Activated CD4-positive, alpha-beta T cell treated with anti-CD3 and anti-CD28 coated beads, Interleukin-2, Interleukin-4, amounts not matched to agents 100 ng/mL and 50 ng/mL, durations not matched to agents 16 hours and 8 hours (primary cell): ENCODE measurements around the gene SGSH.
"Not testable (repeated sequence)": the region's sequence is repeated elsewhere in the genome, so short reads cannot be mapped to it uniquely, and the experiment has no call there.

Experiments used
- DNase-seq: peaks from one replicate; pipeline ENCODE4 v3.0.0-alpha.2; 2020; ENCODE audit warnings: low spot score

Gene SGSH

DNA sequence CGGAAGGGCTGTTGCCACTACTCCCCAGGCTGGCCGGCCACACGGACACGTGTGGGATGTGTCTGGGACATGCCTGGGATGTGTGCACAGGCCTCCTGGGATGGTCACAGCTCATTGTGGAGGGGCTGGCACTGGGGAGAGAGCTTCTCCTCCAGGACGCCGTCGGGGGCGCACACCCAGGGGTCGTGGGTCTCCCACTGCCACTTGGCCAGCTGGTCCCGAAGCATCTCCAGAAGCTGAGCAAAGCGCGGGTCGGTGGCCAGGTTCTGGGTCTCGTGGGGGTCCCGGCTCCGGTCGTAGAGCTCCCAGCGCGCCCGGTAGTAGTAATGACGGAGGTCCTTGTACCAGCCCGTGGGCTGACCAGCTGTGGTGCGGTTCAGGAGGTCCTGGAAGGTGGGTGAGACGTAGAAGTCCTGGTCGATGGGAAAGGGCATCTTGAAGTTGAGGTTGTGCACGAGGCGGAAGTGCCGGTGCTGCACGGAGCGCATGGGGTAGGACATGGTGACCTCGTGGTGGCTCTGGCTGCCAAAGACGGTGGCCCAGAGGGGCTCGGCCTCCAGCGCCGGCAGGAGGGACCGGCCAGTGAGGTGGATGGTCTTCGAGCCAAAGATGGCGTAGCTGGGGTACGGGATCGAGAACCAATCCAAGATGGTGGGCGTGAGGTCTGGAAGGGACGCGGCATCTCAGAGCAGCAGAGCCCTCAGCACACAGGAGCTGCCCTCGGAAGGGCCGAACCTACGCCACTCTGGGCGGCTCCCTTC is 9.6 kb downstream of the SGSH start:
- DNase-seq, result no peak

DNA sequence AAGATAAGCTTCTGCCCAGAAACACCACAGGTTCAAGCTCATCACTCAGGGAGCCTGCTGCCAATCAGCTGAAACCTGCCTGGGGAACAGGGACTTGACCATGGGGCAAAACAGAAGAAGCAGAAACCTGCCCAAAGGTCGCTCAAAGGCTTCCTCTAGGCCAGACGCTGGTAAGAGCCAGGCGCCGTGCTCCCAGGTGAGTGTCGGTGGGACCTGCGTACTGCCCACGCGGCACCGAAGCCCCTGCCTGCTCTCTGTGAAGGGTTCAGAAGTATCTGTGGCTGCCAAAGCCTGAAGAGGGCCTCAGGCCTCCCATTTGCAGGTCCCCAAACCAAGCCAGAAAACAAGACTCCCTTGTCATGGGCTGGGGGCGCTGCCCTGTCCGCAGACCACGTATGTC is 10.4 kb downstream of the SGSH start:
- no peak for DNase-seq

DNA sequence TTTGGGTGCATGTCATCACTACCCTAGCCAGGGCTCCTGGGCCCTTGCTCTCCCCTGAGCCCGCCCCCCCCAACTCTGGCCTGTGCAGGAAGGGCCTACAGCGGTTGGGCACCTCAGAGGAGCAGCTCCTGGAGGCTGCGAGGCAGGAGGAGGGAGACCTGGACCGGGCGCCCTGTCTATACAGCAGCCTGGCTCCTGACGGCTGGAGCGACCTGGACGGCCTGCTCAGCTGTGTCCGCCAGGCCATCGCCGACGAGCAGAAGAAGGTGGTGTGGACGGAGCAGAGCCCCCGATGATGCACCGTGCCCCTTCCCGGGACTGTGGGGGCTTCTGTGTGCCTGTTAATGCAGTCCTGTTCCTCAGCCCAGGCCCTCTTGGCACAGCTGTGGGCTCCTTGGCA is 12.1 kb downstream of the SGSH start:
- no peak for DNase-seq

DNA sequence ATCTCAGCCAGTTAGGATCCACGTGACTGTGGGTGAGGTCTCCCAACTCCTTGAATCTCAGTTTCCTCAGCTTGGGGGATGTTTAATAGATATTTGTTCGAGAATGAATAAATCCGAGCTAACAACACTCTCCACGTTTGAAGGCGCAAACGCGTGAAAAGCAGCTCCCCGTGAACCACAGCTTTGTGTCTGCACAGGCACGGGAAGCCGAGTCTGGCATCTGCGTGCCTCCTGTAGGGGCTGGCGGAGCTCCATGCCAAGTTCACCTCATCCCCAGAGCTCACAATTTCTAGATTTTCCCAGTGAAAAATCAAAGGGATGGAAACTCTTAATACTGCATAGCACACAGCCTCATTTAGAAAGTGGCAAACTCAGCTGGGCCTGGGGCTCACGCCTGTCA is 14.3 kb downstream of the SGSH start:
- DNase-seq, result no peak

DNA sequence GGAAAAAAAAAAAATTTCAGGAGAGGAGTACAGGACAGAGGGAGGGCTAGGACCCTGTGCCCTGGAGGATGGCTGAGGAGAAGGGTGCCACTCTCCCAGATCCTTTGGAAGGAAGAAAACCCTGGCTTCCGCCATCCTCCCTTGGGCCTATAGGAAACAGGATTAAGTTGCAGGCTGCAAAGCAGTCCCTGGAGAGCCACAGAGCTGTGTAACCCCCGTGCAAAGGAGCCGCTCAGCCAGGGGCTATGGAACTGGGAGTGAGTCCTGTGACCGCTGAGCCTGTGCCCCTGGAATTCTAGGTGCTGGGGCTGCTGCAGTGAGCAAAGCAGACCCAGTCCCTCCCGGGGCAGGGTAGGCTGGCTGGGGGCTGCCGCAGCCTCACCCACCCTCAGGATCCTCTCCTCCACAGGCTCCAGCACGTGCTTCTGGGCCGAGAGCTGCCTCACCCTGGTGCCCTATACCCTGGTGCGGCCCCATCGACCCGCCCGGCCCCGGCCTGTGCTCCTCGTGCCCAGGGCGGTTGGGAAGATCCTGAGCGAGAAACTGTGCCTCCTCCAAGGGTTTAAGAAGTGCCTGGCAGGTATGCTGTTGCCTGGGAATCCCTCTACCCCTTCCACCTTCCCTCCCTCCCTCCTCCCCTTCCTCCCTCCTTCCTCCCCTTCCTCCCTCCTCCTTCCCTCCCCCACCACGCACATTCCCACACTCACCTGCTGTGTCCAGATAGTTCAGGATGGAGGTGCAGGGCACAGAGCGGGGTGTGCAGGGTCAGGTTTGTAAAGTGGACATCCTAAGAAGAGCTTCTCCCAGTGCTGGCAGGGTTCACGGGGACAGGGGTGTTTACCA is 15.3 kb downstream of the SGSH start:
- DNase-seq, result no peak

DNA sequence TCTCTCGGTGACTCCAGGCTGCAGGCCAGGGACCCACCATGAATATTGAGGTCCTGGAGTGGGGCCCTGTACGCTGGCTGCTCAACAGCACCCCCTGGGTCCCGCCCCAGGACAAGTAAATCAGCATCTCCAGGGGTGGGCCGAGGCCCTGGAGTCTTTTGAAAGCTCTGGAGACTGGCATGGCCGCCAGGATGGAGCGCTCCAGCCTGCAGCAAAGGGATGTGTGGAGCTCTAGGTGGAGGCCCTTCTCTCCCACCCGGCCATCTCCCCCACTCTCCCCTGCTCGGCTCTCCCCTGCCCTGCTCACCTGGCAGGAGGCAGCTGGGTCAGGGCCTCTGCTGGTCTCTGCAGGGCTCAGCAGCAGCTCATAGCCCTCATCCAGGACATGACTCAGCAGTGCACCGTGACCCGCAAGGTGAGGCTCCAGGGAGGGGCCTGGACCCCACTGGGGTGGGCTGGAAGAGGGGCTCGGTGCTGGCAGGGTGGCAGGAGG is 16.6 kb downstream of the SGSH start:
- no peak for DNase-seq

DNA sequence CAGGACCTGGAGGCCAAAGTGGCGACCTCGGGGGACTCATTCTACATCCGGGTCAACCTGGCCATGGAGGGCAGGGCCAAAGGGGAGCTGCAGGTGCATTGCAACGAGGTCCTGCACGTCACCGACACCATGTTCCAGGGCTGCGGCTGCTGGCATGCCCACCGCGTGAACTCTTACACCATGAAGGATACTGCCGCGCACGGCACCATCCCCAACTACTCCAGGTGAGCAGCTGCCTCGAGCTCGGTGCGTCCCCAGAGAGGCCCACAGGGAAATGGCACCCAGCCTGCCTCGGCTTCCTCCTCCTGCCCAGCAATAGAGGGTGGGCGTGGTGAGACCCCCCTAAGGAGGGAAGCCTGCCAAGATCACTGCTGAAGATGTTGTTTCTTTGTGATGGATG is 17.9 kb downstream of the SGSH start:
- DNase-seq, result no peak

DNA sequence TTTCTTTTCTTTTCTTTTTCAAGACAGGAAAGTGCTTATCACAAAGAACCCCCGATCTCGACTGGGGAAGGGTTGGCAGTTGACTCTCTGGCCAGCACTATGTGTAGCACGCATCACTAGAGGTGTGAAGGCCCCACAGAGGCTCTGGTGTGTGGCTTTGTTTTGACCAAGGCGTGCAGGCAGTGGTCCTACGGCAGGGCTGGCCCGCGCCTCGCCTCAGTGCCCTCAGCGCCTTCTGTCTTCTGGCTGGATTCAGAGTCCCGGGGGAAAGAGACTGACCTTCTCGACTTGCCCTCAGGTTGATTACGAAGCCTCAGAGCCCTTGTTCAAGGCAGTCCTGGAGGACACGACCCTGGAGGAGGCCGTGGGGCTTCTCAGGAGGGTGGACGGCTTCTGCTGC is 18.7 kb downstream of the SGSH start:
- no peak for DNase-seq

DNA sequence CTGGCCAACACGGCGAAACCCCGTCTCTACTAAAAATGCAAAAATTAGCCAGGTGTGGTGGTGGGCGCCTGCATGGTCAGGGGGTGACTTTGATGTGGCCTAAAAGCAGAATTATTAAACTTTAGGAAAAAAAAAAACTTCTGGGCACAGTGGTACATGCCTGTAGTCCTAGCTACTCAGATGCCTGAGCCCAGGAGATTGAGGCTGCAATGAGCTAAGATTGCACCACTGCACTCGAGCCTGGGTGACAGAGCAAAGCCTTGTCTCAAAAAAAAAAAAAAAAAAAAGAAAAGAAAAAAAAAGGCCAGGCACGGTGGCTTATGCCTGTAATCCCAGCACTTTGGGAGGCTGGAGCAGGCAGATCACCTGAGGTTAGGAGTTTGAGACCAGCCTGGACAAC is 20.8 kb downstream of the SGSH start:
- DNase-seq, result not testable (repeated sequence)

DNA sequence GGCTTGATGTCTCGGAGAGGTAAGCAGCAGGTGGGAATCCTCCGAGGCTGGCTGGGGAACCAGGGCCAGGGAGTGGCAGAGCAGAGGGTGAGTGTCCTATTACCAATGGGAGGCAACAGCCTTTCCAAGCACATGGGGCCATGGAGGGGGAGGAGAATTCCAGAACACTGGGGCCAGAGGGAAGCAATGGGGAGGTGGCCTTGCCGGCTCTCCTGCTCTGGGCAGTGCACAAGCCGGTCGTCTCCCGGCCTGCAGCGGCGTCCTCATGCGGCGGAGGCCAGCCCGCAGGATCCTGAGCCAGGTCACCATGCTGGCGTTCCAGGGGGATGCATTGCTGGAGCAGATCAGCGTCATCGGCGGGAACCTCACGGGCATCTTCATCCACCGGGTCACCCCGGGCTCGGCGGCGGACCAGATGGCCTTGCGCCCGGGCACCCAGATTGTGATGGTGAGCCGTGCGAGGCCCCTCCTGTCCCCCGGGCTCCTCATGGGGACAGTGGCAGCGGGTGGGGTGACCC is 21.9 kb downstream of the SGSH start:
- DNase-seq, result no peak

DNA sequence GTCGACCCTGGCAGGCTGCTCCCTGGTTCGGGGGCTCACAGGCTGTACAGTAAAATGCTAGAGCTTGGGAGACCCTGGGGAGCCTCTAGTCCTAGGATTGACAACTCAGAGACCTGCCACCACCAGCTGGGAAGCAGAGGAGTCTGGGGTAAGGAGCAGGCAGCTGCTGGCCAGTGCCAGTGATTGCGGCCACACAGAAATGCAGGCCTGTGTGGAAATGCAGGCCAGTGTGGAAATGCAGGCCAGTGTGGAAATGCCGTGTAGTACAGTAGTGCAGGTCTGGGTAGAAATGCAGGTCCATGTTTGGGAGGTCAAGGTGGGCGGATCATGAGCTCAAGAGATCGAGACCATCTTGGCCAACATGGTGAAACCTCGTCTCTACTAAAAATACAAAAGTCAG is 23.5 kb downstream of the SGSH start:
- DNase-seq, result no peak

DNA sequence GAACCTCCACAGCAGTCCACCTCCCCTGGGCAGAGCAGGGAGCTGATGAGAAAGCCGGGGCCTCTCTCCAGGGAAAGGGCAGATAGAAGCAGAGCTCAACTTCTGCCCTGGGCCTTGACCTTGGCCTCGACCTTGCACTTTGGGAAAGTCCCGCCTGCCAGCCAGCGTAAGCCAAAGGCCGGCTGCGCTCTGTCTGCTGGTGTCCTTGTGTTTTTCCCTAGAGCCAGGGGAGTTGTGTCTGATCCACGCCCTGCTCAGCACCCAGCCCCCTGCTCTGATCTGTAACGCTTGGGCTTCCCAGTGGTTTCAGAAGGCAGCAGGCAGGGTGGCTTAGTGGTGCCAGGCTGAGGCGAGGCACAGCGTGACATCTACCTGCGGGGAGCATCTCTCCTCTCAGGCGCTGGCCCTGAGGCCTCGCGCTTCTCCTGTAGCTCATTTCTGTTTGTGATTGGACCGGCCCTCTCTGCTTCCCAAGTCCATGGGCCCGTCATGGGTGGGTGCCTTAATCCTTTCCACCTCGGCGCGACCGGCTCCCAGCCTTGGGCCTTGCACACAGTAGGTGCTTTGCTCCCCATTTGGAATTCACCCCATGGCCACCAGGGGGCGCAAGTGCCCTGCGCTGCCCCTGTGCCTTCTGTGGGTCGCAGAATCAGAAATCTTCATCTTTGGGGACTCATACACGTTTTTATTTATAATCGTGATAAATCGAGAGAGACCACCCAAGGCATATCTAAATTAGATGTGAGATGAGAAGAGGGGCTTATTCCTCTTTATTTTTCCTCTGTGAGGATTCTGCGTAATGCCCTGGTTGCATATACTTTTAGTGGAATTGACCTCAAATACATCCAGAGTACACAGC is 24.2 kb downstream of the SGSH start:
- DNase-seq, result peak; percentile 41

DNA sequence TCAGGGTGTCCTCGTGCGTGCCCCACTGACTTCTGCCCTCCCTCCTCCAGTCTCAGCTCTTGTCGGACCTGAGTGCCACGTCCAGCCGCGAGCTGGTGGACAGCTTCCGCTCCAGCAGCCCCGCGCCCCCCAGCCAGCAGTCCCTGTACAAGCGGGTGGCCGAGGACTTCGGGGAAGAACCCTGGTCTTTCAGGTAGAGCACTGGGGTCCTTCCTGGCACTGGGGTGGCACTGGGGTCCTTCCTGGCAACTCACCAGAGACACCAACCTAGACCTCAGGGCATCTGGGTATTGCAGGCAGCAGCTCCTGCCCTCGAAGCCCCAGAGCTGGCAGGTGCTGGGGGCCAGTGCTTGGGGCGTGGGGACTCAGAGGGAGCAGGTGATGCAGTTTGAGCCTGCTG is 25.0 kb downstream of the SGSH start:
- DNase-seq, result no peak

DNA sequence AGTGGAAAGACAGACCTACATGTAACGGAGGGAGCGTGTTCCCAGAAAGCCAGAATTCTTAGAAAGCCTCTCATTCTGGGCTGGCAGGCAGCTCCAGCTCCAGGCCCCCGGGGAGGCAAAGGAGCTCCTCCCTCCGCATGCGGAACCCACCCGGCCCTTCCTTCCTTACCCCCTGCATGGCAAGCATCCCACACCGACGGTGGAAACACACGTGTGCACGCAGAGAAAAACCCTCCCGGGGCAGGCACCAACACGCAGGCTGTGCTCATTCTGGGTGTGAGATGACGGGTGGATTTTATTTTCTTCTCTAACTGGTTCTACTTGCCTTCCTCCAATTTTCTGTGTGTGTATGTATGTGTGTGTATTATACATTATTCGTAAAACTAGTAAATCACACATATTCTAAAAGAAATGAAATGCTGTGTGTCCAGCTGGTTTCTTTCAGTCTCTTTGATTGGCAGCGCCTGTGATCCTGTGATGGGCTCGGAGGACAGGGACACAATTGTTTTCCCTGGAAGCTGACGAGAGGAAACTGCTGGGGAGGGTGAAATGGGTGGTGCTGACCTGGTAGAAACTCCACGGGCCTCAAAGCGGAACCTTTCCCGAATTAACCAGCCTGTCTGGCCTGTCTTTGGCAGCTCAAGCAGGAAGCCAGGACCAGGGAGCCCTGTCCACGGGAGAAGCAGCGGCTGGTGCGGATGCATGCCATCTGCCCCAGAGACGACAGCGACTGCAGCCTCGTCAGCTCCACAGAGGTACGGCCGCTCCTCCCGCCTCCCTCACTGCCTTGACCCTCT is 28.1 kb downstream of the SGSH start:
- DNase-seq, result no peak

DNA sequence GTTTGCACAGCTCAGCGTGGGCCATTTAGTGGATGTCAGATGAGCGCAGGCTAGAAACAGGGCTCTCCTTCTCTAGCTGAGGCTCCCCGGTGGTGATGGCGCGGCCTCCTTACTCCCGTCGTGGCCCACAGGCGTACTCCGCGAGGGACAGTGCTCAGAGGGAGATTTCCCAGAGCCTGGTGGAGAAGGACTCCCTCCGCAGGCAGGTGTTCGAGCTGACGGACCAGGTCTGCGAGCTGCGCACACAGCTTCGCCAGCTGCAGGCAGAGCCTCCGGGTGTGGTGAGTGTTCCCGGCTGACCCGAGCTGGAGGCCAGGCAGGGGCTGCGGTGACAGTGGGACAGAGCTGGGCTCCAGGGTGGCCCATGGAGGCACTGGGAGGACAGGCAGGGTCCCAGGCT is 28.9 kb downstream of the SGSH start:
- no peak for DNase-seq

DNA sequence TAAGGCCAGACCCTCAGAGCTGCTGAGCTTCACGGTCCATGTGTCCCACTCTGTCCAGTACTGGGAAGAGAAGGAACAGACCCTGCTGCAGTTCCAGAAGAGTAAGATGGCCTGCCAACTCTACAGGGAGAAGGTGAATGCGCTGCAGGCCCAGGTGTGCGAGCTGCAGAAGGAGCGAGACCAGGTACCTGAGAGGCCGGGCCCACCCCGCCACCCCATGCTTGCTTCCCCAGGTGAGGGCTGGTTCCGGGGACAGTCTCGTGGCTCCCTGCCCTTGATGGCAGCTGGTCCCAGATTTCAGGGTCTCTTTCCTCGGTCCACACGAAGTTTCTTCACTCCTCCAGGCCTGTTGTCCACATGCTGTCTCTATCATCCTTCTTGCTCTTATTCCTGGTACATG is 29.4 kb downstream of the SGSH start:
- no peak for DNase-seq

DNA sequence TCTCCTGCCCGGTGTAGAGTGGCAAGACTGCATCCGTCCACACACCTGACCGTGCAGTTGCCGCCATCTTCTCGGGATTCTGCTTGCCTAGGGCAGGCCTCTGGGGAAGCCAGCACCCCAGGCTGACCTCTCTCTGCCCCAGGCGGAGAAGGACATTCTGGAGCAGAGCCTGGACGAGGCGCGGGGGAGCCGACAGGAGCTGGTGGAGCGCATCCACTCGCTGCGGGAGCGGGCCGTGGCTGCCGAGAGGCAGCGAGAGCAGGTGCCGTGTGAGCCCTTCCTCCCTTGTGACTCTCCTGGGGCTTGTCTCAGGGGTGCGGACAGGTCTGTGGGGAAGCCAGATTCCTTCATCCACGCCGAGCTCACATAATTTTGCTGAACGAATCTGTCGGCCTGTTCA is 30.5 kb downstream of the SGSH start:
- no peak for DNase-seq

DNA sequence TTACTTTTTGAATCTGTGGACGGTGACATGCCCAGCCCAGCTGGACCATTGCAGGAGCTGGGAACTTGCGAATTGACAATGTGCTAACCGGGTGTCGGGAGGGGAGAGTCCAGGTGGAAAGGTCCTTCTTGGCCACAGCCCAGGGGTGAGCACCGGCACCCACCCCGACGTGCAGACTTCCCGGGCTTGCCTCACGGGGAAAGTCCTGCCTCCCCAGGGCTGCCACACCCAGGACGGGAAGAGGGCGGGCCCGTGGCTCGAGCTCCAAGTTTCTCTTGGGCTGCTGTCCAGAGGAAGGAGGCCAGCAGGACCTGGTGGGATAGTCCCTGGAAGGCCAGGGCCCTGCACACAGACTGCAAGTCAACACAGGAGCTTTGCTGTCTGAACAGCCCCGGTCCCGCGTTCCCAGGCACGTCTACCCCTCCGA is 32.6 kb downstream of the SGSH start:
- no peak for DNase-seq

DNA sequence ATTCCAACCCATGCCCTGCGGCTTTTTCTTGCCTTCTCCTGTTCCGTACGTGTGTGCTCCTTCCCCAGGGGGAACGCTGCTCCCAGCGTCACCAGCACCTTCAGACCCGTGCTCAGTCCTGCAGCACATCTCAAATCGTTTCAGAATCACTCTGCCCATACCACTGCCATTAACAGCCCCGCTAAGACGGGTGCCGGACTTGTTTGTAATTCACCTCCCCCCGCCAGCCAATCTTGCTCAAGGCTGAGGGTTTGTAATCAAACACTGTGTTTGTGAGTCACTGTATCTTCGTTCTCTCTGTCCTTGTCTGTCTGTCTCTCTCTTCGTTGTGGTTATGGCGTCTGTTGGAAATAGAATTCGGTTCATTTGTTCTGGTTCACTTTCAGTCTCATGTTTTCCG is 33.0 kb downstream of the SGSH start:
- no peak for DNase-seq

DNA sequence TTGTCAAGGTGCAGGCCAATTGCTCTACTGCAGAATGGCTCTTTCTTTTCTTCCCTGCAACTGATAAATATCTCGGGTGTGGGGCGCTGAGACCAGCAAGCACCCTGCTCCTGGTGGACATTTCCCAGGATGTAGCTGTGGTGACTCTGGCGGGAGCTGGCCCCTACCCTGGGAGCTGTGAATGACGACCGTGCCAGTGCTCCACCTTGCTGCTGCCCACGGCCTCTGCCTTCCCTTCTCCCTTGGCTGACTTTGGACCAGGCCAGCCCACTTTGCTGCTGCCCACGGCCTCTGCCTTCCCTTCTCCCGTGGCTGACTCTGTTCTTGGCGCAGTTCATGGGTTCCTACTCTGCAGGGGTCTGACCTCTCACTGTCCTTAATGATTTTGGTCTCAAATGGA is 34.2 kb downstream of the SGSH start:
- no peak for DNase-seq

DNA sequence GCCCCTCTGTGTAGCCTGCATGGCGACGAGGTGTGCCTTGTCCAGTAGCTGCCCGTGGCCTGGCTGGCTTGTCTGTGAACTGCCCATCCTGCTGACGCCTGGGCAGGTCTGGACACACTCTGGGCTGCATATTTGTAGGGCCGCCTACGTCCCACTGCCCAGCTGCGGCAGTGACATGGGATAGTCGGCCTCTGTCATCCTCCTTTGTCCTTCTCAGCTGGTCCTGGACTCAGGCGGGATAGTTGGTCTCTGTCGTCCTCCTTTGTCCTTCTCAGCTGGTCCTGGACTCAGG is 35.8 kb downstream of the SGSH start:
- no peak for DNase-seq
